Stimulated activated CD4-positive, alpha-beta T cell treated with anti-CD3 and anti-CD28 coated beads, Interleukin-12 subunit alpha, Interleukin-12 subunit beta, amount 100 ng/mL, for 24 hours (primary cell): ENCODE measurements around the gene SMTNL2.
"Not testable (repeated sequence)": the region's sequence is repeated elsewhere in the genome, so short reads cannot be mapped to it uniquely, and the experiment has no call there.

ENCODE experiments used
- DNase-seq, 2 experiments: peaks; one replicate each; pipeline ENCODE4 v3.0.0-alpha.2; 2020; ENCODE audit warnings: low read depth in 2 of 2

SMTNL2 gene

DNA sequence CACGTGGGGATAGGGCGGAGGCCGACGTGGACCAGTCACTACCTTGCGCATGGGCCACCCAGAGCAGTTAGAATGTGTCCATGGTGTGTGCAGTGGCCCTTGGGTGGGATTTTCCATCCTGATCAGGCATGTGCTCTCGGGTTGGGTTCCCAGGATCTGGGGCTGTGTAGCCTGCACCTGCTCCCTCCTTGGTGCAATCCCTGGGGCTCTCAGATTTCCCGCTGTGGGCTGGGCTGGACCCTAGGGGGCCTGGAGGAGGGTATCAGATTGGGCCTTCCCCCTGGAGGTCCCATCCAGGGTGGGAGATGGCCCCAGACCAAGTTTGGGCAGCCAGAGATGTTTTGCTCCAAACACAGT, 1.3 kb downstream of the SMTNL2 start:
- DNase-seq = no peak

DNA sequence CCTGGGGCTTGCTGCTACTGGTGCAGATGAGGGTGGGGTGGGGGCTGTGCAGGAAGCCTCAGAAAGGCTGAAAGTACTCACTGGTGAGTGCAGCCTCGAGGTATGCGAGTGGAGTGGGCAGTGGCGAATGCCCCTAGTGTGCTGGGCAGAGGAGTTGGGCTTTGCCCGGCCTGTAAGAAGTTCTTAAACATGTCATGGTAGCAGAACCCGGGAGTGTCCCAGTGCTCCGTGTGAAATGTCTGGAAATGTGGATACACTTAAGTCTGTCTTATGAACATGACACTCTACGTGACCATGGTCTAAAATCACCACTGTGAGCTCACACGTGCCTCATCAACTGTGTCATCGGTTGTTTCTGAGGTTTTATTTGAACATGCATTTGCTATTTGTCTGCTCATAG, 1.7 kb downstream of the SMTNL2 start:
- no peak for DNase-seq

DNA sequence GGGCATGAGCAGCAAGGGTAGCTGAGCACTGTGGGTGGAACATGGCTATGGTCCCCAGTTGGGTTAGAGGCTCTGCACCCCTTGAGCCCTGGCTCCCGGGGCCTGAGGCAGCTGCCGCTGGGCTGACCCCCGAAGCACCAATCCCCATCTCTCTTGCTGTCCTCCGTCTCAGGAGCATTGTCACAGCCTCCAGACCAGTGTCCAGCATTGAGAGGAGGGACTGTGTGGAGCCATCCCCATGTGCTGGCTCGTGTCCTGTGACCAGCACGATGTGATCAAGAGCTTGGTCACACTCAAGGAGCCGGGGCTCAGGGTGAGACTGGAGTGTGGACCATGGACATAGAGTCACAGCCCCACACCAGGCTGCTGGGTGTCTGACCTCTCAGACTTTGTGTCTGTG, 2.9 kb downstream of the SMTNL2 start:
- DNase-seq = no peak

DNA sequence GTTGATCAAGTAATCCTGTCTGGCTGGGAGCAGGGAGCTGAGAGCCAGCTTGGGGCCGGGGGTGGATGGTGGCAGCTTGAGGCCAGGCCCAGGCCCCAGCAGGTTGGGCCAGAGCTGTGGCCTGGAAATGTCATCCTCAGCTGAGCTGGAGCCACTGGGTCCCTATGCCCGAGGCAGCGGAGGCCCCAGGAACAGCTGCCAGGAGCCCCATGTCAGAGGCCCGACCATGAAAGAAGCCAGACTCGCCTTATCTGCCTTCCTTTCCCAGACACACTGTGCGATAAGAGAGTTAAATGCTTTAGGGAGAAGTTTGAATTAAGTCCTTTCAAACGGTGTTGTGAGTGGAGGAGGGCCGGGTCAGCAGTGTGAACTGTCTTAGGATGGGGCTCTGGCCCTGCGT, 3.5 kb downstream of the SMTNL2 start:
- no peak for DNase-seq

DNA sequence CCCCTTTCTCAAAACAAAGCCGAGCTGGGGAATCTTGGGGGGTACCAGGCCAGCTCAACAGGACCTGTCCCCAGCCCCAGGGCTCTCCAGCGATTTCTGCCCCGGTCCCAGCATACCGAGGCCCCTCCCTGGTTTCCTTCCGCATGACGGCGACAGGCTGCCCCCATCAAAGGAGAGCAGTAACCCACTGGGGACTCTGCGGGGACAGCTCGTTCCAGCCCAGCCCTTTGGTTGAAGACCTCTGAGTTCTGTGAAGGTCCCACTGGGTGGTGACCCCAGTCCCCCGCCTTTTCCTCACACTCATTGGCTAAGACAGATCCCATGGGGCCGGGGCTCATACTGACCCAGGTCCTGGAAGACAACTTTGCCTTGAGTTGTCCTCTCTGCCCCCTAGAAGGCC, 4.1 kb downstream of the SMTNL2 start:
- no peak for DNase-seq

DNA sequence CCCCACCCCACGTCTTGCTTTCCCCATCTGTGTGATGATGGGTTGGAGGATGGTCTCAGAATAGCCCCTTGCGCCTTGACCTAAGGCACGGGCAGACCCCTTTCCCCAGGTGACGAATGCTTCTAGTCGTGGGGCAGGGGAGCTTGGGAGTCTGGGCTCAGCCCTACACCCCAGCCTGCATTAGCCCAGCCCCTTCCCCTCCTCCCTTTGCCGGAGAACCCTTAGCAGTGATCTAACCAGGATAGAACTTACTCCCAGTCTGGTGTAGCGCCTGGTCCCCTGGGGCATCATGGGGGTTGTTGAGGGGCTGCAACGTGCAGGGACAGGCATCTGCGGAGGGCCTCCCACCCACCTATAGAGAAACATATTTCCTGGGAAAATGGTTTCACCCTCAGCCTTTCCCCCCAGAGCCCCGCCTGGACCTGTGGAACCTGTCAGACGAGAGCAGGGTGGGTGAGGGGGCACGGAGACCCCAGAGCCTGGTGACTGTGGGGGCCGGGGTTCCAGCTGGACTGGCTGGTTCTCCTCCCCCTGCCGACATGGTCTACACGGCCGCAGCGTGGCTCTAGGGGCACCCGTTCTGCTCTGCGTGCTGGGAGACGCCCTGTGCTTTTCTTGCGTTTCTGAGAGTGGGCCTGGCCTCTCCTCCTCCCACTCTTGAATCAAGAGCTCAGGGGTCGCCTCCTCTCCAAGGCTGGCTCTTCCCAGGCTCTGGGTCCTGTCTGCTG, 4.7 kb downstream of the SMTNL2 start:
- no peak for DNase-seq

DNA sequence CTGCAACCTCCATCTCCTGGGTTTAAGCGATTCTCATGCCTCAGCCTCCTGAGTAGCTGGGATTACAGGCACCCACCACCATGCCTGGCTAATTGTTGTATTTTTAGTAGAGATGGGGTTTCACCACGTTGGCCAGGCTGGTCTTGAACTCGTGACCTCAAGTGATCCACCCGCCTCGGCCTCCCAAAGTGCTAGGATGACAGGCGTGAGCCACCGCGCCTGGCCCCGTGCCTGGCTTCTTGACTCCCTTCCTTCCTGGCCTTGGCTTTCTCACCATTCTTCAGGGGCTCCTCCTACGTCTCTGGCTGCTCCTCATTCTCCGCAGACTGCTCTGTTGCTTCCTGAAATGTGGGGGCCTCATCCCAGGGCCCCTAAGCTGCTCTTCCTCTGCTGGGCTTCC, 5.7 kb downstream of the SMTNL2 start:
- not testable (repeated sequence) for DNase-seq

DNA sequence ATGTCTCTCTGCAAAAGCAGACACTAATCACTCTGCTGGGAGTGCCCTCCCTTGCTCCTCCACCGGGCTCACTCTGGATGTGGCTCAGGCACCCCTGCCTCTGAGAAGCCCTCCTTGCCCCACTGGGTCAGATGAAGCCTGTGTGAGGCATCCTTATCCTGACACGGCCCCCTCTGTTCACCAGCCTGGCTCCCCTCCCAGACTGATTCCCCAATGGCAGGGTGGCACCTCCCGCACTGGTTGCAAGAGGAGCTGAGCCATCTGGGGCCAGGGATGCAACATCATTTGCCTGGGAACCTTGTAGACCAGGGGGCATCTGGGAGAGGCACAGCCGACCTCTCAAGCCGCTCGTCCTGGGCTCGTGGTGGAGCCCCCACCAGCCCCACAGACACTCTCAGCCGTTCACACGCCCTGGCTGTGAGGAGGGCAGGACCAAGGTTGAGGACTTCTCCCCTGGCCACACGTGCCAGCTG, 6.7 kb downstream of the SMTNL2 start:
- no peak for DNase-seq

DNA sequence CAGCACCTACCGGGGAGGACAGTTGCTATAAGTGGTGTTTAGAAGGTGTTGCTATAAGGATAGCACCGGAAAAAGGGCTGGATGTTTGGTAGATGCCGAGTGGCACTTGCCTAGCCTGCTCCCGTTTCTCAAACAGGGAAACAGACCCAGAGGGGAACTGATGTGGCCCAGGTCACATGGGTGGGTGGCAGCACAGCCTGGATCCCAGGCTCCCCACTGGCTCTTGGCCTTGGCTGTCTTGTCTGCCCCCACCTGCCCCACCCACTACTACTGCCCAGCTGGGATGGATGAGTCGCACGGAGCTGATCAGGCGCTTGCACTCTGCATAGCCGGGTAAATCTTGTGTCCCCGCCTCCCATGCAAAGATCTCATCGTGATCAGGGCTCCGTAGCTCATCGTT, 7.2 kb downstream of the SMTNL2 start:
- DNase-seq = no peak

DNA sequence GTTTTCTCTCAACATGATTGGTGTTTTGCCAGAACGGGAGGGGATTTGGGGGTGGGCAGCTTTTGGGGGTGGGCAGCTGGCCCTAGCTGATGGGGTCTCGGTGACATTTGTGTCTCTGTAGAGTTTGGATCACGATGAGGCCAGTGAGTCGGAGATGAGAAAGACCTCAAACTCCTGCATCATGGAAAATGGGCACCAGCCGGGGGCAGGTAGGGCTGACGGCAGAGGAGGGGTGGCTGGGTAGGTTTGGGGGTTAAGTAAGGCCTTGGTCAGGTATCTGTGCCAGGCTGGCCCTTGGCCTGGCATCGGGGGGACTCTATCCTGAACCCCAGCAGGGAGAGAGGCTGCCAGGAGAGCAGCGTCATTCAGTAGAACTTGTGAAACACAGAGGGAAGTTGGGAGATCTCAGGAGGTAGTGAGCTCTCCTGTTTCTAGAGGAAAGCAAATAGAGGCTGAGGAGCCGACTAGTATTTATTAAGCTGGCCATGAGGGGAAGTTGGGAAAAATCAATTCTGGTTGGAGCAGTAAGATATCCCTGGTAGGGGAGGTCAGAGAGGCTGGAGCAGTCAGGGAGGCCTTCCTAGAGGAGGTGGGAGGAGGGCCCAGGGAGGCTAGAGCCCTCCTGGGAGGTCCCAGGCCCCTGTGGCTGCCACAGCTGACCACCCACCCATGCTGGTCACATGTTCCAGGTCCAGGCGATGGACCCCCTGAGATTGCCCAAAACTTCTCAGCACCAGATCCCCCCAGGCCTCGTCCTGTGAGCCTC, 8.1 kb downstream of the SMTNL2 start:
- no peak for DNase-seq

DNA sequence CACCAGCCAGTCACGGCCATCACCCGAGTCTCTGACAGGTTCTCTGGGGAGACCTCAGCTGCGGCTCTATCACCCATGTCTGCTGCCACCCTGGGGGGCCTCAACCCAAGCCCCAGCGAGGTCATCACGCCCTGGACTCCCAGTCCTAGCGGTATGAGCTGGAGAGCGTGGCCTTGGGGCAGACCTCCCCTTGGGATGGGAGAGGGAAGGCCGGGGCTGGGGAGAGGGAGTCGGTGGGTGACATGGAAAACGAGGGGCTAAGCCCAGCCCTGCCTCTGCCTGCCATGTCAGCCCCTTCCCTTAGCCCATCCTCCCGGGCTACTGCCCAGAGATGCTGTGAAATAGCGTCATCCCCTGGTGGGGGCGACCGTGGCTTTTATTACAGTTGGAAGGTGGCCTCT, 8.7 kb downstream of the SMTNL2 start:
- no peak for DNase-seq

DNA sequence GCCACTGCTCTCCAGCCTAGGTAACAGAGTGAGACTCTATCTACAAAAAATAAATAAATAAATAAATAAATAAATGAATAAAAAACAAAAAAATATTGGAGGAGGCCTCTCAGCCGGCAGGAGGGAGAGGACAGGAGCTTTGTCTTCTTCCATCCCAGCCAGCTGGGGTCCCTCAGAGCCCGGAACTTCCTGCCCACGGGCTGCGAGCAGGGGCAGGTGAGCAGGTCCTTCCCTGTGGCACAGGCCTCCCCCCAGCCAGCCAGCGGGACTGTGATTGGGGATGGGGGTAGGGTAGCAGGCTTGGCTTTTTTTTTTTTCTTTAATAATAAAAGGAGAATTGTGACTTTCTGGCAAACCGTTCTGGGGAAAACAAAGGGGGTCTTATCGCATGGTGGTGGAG, 10.1 kb downstream of the SMTNL2 start:
- DNase-seq = no peak

DNA sequence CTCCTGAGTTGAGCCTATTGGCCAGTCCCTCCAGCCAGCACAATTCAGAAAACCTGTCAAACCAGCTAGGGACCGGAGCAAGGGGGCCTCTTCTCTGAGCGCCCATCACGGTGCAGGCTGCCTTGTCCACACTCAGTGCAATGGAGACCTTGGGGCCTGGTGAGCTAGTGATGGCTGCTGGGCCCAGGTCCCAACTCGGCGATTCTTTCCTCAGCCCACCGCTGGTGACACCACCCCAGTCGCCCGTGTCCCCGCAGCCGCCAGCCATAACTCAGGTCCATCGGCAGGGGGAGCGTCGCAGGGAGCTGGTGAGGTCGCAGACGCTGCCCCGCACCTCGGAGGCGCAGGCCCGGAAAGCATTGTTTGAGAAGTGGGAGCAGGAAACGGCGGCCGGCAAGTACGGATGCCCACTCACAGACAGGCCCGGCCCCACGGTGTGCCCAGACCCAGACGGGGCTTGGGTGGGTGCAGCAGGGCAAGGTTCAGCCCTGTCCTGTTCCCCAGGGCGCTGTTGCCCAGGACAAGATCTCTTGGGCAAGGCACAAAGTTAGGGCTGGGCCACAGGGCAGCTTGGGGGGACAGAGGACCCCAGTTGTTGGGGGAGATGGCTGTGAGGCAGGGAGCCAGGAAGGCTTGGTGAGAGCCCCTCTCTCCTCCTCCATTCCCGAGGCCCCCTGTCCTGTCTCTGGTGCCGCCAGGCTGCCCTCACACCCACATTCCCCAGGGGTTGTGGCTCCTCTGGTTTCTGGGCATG, 10.8 kb downstream of the SMTNL2 start:
- DNase-seq = peak in 1 of 2 experiments; percentile 22

DNA sequence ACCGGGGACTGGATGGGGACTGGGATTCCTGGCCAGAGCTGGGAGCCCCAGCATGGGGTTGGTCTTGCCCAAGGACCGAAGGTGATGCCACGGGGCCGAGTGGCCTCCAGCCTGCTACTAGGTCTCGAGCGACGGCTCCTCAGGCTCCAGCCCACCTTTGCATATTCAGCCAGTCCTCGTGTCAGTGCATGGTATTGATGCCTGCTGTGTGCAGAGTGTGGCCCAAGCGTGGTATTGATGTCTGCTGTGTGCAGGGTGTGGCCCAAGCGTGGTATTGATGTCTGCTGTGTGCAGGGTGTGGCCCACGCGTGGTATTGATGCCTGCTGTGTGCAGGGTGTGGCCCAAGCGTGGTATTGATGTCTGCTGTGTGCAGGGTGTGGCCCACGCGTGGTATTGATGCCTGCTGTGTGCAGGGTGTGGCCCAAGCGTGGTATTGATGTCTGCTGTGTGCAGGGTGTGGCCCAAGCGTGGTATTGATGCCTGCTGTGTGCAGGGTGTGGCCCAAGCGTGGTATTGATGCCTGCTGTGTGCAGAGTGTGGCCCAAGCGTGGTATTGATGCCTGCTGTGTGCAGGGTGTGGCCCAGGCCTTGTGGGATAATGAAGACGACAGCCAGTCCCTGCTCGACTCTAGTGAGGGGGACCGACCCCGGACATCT, 11.5 kb downstream of the SMTNL2 start:
- not testable (repeated sequence) for DNase-seq

DNA sequence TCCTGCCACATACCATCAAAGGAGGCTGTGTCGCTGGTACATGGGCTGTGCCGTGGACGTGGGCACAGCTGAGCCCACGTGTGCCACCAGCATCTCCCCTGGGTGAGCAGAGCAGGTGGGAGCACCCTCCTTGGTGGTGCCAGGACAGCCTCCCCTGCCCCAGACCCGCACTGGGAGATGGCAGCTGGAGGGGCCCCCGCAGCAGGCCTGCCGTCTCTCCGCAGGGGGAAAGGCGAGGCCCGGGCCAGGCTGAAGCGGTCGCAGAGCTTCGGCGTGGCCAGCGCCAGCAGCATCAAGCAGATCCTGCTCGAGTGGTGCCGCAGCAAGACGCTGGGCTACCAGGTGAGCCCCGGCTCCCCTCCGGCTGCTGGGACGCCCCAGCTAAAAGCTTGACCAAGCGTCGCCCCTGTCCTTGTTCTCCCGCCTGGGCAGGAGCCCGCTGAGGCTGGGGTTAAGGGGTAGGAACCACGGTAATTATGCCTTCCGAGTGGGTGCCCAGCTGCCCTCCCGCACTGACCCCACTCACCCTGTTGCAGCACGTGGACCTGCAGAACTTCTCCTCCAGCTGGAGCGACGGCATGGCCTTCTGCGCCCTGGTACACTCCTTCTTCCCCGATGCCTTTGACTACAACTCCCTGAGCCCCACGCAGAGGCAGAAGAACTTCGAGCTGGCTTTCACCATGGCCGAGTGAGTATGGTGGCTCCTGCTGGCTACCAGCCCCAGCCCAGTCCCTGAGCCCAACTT, 12.5 kb downstream of the SMTNL2 start:
- DNase-seq = no peak

DNA sequence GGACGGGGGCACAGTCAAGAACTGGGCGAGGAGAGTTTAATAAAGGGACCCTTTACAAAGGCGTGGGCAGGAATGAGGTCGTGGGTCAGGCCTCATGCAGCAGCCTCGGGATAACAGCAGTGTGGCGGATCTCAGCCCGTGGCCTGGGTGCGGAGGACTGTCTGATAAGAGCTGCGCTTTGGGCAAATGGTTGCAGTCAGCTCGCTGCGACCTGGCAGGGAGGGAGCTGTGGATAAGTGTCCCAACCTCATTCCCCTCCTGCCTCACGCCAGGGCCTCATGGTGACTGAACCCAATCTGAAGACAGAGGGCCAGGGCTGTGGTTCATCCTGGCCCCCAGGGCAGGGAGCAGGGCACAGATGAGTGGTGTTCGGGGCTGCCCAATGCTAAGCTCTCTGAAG, 13.6 kb downstream of the SMTNL2 start:
- DNase-seq = no peak

DNA sequence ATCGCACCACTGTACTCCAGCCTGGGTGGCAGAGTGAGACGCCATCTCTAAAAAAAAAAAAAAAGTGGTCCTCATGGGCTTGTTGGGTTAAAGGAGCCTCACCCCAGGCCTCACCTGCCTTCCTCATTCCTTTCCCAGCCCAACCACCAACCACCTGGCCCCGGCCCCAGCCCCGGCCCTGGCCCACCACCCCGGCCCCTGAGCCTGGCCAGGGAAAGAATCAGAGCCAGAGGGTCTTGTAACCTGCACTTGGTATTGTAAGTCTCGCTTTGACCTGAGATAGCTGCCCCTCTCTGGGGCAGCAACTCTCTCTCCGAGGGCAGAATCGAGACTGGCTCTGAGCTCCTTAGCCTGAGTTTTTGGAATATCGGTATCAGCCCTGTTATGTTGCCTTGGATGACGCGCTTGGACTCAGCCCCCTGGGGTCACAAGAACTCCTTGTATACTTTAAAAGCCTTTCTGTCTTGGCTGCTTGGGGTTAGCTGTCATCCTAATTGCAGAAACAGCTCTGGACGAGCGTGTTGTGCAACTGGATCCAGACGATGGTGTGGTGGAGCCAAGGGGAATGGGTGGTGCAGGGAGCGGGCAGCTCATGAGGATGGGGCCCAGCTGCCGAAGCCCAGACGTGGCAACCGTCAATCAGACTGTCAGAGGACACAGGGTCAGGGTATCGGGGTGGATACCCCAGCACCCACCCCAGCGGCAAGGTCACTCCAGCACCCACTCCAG, 14.6 kb downstream of the SMTNL2 start:
- no peak for DNase-seq

DNA sequence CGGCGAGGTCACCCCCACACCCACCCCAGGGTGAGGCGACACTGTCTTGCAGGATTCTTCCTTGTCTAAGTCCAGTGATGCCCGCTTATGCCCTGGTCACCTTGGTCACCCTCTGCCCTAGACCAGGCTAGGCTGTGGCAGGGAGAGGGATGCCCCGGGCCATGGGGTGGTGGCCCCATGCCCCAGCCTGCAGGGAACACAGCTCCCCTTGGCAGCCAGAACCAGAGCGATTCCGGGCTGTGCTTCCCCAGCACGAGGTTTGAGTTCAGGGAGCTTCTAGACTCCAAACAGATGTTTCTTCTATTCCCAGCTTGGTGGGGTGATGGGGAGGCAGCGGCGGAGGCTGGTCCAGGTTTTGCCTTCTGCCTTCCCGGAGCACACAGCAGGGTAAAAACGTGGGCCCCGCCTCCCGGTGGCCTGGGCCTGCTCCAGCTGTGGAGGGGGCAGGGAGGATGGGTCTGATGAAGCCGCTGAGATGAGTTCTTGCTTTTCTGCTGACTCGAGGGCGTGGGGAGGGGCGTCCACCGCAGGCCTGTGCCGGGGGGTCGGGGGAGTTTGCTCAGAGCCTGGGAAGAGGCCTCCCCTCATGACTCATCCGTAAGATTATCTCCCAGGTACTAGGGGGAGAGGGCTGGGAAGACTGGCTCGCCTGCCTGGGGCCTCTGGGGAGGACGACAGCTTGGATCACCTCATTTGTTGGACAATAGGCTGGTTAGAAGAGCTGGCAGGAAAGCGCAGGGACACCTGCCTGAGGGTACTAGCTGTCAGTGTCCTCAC, 15.4 kb downstream of the SMTNL2 start:
- no peak for DNase-seq

DNA sequence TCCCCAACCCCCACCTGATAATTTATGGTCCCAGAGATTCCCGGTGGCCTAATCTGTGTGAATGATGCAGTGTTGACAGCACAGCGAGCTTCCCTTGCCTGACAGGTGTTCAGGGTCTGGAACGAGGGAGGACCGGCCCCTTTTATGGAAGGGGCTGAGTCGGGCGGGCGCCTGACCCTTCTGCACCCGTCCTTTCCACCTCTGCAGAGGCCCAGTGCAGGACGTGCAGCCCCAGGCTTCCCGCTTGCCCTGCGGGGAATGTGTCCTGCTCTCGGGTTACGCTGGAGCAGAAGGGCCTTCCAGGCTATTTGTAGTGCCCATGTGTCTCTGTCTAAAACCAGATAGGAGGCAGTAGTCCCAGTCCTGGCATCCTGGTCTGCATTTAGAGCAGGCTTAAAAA, 16.2 kb downstream of the SMTNL2 start:
- DNase-seq = no peak

DNA sequence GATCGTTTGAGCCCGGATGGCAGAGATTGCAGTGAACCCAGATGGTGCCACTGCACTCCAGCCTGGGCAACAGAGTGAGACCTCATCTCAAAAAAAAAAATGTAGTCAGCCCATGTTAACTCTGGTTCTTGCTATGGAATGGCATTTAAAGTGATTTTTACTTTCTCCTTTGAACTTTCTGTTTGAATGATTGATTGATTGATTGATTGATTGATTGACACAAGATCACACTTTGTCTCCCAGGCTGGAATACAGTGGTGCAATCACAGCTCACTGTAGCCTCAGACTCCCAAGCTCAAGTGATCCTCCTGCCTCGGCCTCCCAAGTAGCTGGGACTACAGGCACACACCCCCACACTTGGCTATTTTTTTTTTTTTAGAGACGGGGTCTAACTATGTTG, 17.0 kb downstream of the SMTNL2 start:
- no peak for DNase-seq
